Activated T-helper 17 cell treated with anti-CD3 and anti-CD28 coated beads, Interleukin-2, amount 50 U/mL, for 72 hours (primary cell): ENCODE measurements around the gene DOCK10. TPM values are rescaled to one million over a fixed set of nuclear protein-coding genes. Genes with fewer than 3 reads are reported as not detected.

Experiments used
- ATAC-seq: fragments of 150-1000 bp; cut with Tn5 transposase; replicated peaks from 2 replicates; pipeline ENCODE4 v1.10.0; 2021; ENCODE audit warnings: mild to moderate bottlenecking, moderate library complexity
- H3K27ac Mint-ChIP-seq: one replicate; pipeline ENCODE4 v1.8.0; 2022; ENCODE audit warnings: mixed read lengths
- H3K27me3 Mint-ChIP-seq: one replicate; pipeline ENCODE4 v1.8.0; 2022; ENCODE audit warnings: mixed read lengths
- H3K36me3 Mint-ChIP-seq: one replicate; pipeline ENCODE4 v1.8.0; 2022; ENCODE audit warnings: low read depth, mild to moderate bottlenecking, mixed read lengths
- H3K4me1 Mint-ChIP-seq: one replicate; pipeline ENCODE4 v1.8.0; 2022; ENCODE audit warnings: mixed read lengths
- H3K4me3 Mint-ChIP-seq: one replicate; pipeline ENCODE4 v1.8.0; 2022; ENCODE audit warnings: mild to moderate bottlenecking, mixed read lengths
- H3K9me3 Mint-ChIP-seq: one replicate; pipeline ENCODE4 v1.8.0; 2022; ENCODE audit warnings: mixed read lengths
- total RNA-seq, 2 donors: library from RNA; stranded (reverse); gene quantifications; one replicate each; pipeline ENCODE4 v1.2.3, GENCODE V29; 2022

The DOCK10 gene
- total RNA-seq, 2 donors from 2014 or later = 142 to 227 TPM

DNA sequence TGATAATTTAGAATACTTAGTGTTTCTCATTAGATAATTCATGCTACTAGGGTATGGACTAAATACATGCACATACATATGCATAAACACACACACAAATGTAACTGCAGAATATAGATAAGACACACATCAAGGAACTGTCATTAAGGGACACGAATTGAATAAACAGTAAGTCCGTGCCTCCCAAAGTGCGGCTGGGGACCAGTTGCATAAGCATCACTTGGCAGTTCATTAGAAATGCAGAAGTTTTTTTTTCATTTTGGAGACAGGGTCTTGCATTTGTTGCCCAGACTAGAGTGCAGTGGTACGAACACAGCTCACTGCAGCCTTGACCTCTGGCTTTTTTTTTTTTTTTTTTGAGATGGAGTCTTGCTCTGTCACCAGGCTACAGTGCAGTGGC, 196.1 kb downstream of the DOCK10 start:
- H3K27ac Mint-ChIP-seq = no peak overlapping the region
- peaks cover 12% of the 10 kb centered on the region for H3K4me1 Mint-ChIP-seq
- H3K27me3 Mint-ChIP-seq = no peaks in the 10 kb centered on the region
- no peak for ATAC-seq
- peaks cover 100% of the 10 kb centered on the region for H3K36me3 Mint-ChIP-seq
- no peak overlapping the region for H3K4me3 Mint-ChIP-seq
- no peaks in the 10 kb centered on the region for H3K9me3 Mint-ChIP-seq

DNA sequence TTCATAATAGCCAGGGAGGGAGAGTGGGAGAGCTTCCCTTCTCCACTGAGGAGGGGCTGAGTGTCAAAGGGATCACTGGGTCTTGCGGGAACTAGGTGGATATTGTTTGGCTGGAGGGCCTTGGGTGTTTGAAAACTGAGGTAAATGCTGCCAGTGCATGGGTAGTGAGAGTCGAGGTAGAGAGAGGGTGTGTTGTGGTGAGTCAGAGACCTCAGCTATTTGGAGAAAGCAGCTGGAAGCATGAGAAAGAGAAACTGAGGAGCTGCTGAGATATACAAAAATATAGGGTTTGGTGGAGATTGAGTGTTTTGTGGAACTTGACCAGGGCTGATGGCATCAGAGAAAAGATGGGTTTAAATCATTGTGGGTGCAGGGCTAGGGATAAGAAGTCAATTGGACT, 199.1 kb downstream of the DOCK10 start:
- ATAC-seq = no peak
- Mint-ChIP-seq H3K27me3 (no peaks in the 10 kb centered on the region), H3K4me3 (no peak overlapping the region), H3K4me1 (no peaks in the 10 kb centered on the region), H3K9me3 (no peaks in the 10 kb centered on the region), H3K36me3 (peaks cover 100% of the 10 kb centered on the region), H3K27ac (peak overlapping the region; percentile 75)

- Mint-ChIP-seq H3K9me3 (no peaks in the 10 kb centered on the region), H3K36me3 (peaks cover 100% of the 10 kb centered on the region), H3K27ac (peak overlapping the region; percentile 75), H3K4me1 (no peaks in the 10 kb centered on the region), H3K4me3 (no peak overlapping the region), H3K27me3 (no peaks in the 10 kb centered on the region)
- no peak for ATAC-seq
These were observed 200.4 kb downstream of the DOCK10 start for GRCh38 chr2:224841910-224842309.

- ATAC-seq = no peak
- Mint-ChIP-seq H3K4me1 (peaks cover 1% of the 10 kb centered on the region), H3K4me3 (no peak overlapping the region), H3K27me3 (no peaks in the 10 kb centered on the region), H3K36me3 (peaks cover 100% of the 10 kb centered on the region), H3K9me3 (no peaks in the 10 kb centered on the region), H3K27ac (no peak overlapping the region)
These were observed 203.9 kb downstream of the DOCK10 start for GRCh38 chr2:224838335-224838734.

DNA sequence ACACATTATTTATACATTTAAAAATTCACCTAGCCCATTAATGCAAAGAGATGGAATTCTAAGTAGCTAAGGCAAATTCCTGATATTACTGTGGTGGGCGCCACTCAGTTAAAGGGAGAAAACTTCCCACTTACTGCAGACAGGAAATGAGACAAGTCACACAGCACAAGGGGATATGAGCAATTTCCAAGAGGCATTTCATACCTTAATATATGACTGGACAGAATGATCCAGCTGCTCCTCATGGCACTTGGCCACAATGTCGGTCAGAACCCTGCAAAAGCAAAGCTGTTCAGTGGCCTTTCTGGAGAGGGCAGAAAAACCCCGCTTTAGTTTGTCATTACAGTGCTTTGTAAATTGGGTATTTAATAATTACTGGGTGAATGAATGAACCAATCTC, 204.7 kb downstream of the DOCK10 start:
- peaks cover 3% of the 10 kb centered on the region for H3K4me1 Mint-ChIP-seq
- ATAC-seq = peak; percentile 43
- peaks cover 100% of the 10 kb centered on the region for H3K36me3 Mint-ChIP-seq
- no peak overlapping the region for H3K4me3 Mint-ChIP-seq
- H3K27me3 Mint-ChIP-seq = no peaks in the 10 kb centered on the region
- no peaks in the 10 kb centered on the region for H3K9me3 Mint-ChIP-seq
- no peak overlapping the region for H3K27ac Mint-ChIP-seq

DNA sequence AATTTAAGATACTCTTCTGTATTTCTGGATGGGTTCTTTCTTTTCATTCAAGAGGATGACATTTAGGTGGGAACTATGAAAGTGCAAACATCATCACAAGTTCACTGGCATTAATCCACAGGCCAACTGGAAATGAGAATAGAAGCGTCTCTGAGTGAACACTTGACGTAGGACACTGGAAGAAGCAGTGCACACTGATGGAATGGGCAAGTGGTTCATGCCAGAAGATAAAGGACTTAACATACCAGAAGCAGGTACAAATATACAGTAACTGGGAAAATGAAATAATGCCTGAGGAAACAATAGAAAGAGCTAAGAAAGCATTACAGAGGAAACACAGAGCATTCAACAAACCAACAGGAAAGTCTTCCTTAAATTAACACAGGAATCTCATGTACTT, 205.2 kb downstream of the DOCK10 start:
- H3K27ac Mint-ChIP-seq = no peak overlapping the region
- peaks cover 3% of the 10 kb centered on the region for H3K4me1 Mint-ChIP-seq
- H3K9me3 Mint-ChIP-seq = no peaks in the 10 kb centered on the region
- no peaks in the 10 kb centered on the region for H3K27me3 Mint-ChIP-seq
- H3K4me3 Mint-ChIP-seq = no peak overlapping the region
- peaks cover 100% of the 10 kb centered on the region for H3K36me3 Mint-ChIP-seq
- ATAC-seq = no peak

DNA sequence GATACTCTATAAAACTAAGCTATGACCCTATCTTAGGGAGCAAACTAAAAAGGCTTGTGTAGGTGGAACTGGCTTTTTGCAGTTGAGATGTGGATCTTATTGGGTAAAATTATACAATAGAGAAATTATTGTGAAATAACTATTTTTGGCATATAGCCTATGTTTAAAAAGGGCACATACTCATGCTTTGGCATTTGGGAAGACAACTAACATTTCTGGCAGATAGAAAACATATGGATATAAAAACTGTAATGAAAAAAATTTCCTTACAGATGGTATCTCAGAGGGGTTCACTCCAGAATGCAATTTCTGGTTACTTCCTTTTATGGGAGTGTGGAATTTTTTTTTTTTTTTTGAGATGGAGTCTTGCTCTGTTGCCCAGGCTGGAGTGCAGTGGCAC, 206.0 kb downstream of the DOCK10 start:
- H3K4me1 Mint-ChIP-seq = peaks cover 3% of the 10 kb centered on the region
- no peaks in the 10 kb centered on the region for H3K27me3 Mint-ChIP-seq
- no peak overlapping the region for H3K4me3 Mint-ChIP-seq
- ATAC-seq = no peak
- H3K36me3 Mint-ChIP-seq = peaks cover 100% of the 10 kb centered on the region
- H3K9me3 Mint-ChIP-seq = no peaks in the 10 kb centered on the region
- no peak overlapping the region for H3K27ac Mint-ChIP-seq

GRCh38 chr2:224835405-224835804, 206.9 kb downstream of the DOCK10 start:
- Mint-ChIP-seq H3K36me3 (peaks cover 99% of the 10 kb centered on the region), H3K4me1 (peaks cover 3% of the 10 kb centered on the region), H3K27me3 (no peaks in the 10 kb centered on the region), H3K27ac (no peak overlapping the region), H3K9me3 (no peaks in the 10 kb centered on the region), H3K4me3 (no peak overlapping the region)
- no peak for ATAC-seq

DNA sequence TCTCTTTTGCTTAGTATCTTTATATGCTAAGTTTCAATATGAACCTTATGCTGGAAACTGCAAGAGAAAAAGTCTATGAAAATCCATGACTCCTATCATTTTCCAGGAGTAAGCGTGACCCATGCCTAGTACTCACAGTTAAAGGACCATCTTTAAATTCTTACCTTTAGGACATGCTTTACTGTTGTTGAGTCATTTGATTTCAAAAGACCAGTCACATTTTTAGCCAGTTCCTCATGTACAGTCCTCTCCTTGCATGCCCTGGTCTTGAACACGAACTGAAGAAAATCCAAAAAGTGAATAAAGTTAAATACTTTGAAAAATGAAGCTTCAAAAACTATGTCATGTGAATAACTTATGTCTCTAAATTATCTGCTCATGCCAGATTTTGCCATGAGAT, 208.3 kb downstream of the DOCK10 start:
- peaks cover 3% of the 10 kb centered on the region for H3K4me1 Mint-ChIP-seq
- H3K36me3 Mint-ChIP-seq = peaks cover 99% of the 10 kb centered on the region
- no peaks in the 10 kb centered on the region for H3K9me3 Mint-ChIP-seq
- H3K4me3 Mint-ChIP-seq = no peak overlapping the region
- H3K27ac Mint-ChIP-seq = no peak overlapping the region
- H3K27me3 Mint-ChIP-seq = no peaks in the 10 kb centered on the region
- ATAC-seq = no peak

GRCh38 chr2:224832207-224832606, 210.1 kb downstream of the DOCK10 start:
- peaks cover 99% of the 10 kb centered on the region for H3K36me3 Mint-ChIP-seq
- no peak overlapping the region for H3K27ac Mint-ChIP-seq
- peaks cover 3% of the 10 kb centered on the region for H3K4me1 Mint-ChIP-seq
- no peak for ATAC-seq
- H3K4me3 Mint-ChIP-seq = no peak overlapping the region
- H3K9me3 Mint-ChIP-seq = no peaks in the 10 kb centered on the region
- H3K27me3 Mint-ChIP-seq = no peaks in the 10 kb centered on the region

DNA sequence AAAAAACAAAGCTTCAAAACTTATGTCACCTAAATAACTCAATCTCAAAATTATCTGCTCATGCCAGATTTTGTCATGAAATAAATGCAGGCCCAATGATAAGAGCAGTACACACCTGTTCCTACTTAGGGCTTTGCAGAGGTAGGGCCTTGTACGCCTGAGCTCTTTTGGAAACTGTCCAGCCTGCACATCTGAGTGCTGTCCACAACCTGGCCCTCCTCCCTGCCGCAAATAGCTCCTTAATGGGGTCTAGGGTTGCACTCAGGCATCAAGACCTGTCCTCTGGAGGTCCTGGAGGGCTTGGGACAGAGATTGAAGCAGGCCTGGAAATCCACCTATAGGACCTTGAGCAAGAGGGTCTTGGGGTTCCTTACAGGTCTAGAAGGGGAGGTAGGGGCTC, 210.7 kb downstream of the DOCK10 start:
- peaks cover 3% of the 10 kb centered on the region for H3K4me1 Mint-ChIP-seq
- ATAC-seq = no peak
- H3K9me3 Mint-ChIP-seq = no peaks in the 10 kb centered on the region
- H3K27me3 Mint-ChIP-seq = no peaks in the 10 kb centered on the region
- H3K4me3 Mint-ChIP-seq = no peak overlapping the region
- H3K36me3 Mint-ChIP-seq = peaks cover 99% of the 10 kb centered on the region
- no peak overlapping the region for H3K27ac Mint-ChIP-seq

GRCh38 chr2:224820283-224820991, 221.8 kb downstream of the DOCK10 start:
- no peak for ATAC-seq
- H3K36me3 Mint-ChIP-seq = peaks cover 97% of the 10 kb centered on the region
- H3K4me3 Mint-ChIP-seq = no peak overlapping the region
- no peaks in the 10 kb centered on the region for H3K27me3 Mint-ChIP-seq
- no peaks in the 10 kb centered on the region for H3K4me1 Mint-ChIP-seq
- H3K27ac Mint-ChIP-seq = peak overlapping the region; percentile 38
- H3K9me3 Mint-ChIP-seq = no peaks in the 10 kb centered on the region

- H3K27ac Mint-ChIP-seq = peak overlapping the region; percentile 30
- no peaks in the 10 kb centered on the region for H3K27me3 Mint-ChIP-seq
- no peaks in the 10 kb centered on the region for H3K4me1 Mint-ChIP-seq
- no peak for ATAC-seq
- no peaks in the 10 kb centered on the region for H3K9me3 Mint-ChIP-seq
- H3K4me3 Mint-ChIP-seq = no peak overlapping the region
- H3K36me3 Mint-ChIP-seq = peaks cover 95% of the 10 kb centered on the region
These were observed 223.2 kb downstream of the DOCK10 start for GRCh38 chr2:224819075-224819474.

DNA sequence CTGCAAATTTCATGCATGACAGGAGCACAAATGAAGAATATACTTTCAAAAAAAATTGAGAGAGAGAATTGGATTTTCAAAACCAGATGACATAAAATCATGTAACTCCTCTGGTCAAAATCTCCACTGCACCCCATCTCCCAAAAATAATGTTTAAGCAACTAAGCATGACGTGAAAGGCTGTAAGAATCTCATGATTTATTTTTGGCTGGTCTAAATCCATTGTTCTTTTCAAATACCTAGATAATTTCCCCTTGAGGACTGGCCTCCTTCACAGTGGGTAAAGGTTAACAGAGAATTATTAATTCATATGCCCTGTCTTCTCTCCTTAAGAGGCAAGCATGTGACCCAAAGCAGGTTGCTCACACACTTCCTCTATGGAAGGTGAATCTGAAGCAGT, 224.6 kb downstream of the DOCK10 start:
- Mint-ChIP-seq H3K4me3 (no peak overlapping the region), H3K9me3 (no peaks in the 10 kb centered on the region), H3K27me3 (no peaks in the 10 kb centered on the region), H3K4me1 (no peaks in the 10 kb centered on the region), H3K27ac (no peak overlapping the region), H3K36me3 (peaks cover 95% of the 10 kb centered on the region)
- no peak for ATAC-seq

DNA sequence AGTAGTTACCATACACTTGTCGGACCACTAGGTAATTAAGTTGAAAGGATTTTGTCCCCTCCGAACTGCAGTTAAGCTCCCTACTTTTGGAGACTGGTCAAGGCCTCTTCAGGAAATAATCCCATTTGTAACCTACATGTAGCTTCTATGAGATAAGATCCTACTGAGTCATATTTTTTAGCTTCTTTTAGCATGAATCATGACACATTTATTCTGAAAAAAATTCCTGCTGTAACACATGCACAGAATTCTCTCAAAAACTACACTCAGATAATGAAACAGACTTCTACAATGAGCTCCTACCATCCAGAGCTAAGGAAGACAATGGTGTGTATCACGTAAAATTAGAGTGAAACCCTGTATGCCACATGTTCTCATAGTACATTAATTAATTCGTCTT, 225.5 kb downstream of the DOCK10 start:
- H3K9me3 Mint-ChIP-seq = no peaks in the 10 kb centered on the region
- no peaks in the 10 kb centered on the region for H3K27me3 Mint-ChIP-seq

GRCh38 chr2:224813578-224813977, 228.7 kb downstream of the DOCK10 start:
- no peaks in the 10 kb centered on the region for H3K4me1 Mint-ChIP-seq
- no peak for ATAC-seq
- no peaks in the 10 kb centered on the region for H3K27me3 Mint-ChIP-seq
- peaks cover 92% of the 10 kb centered on the region for H3K36me3 Mint-ChIP-seq
- no peak overlapping the region for H3K27ac Mint-ChIP-seq
- H3K4me3 Mint-ChIP-seq = no peak overlapping the region
- no peaks in the 10 kb centered on the region for H3K9me3 Mint-ChIP-seq

More for the DNA sequence above, 225.5 kb downstream of the DOCK10 start:
- Mint-ChIP-seq H3K36me3 (peaks cover 95% of the 10 kb centered on the region), H3K4me3 (no peak overlapping the region), H3K27ac (no peak overlapping the region), H3K4me1 (no peaks in the 10 kb centered on the region)
- no peak for ATAC-seq
